IMR-90 (cell line): ENCODE results near the gene GSTA4. TPM values are rescaled to one million over a fixed set of nuclear protein-coding genes. Genes with fewer than 3 reads are reported as not detected.
"Not testable (repeated sequence)": the region's sequence is repeated elsewhere in the genome, so short reads cannot be mapped to it uniquely, and the experiment has no call there.

Source experiments
- ATAC-seq: fragments of 200-7000 bp; cut with Tn5 transposase; 2 replicates; pipeline ENCODE4 v1.9.1; 2020; ENCODE audit warnings: low read depth, mild to moderate bottlenecking, moderate library complexity
- BruUV-seq: library from RNA; stranded (reverse); fragments of 400-500 nt; replicated peaks from 2 replicates; lab custom pipeline; 2021; lab: Mats Ljungman, UMichigan
- CTCF ChIA-PET: fragments of 300-600 bp; formaldehyde crosslinking; extraction: SDS; loops from one replicate; lab custom pipeline; 2021; ENCODE audit warnings: antibody characterized with exemption; lab: Yijun Ruan, JAX
- POLR2A ChIA-PET: fragments of 300-600 bp; sonication (Branson Sonifier 250); formaldehyde crosslinking; loops from one replicate; lab custom pipeline; 2022; ENCODE audit warnings: antibody characterized with exemption; ENCODE audit not compliant: unreplicated experiment; lab: Charles Lee
- DNase-seq: peaks from one replicate; pipeline ENCODE4 v3.0.0; 2013
- H2AFZ ChIP-seq: replicated peaks from 2 replicates; pipeline ENCODE3; 2013; ENCODE audit warnings: low read length, mild to moderate bottlenecking; ENCODE audit not compliant: poor library complexity
- H2AK5ac ChIP-seq: 2 replicates; pipeline ENCODE4 v1.6.1; 2013; ENCODE audit warnings: low read depth, low read length, inconsistent platforms
- H2AK9ac ChIP-seq: replicated peaks from 2 replicates; pipeline ENCODE3; 2013; ENCODE audit warnings: mild to moderate bottlenecking, low read depth, low read length, moderate library complexity; ENCODE audit not compliant: poor library complexity
- H2BK120ac ChIP-seq: 2 replicates; pipeline ENCODE4 v1.6.1; 2013; ENCODE audit warnings: low read depth, low read length, inconsistent platforms
- H2BK15ac ChIP-seq: 3 replicates; pipeline ENCODE4 v1.6.1; 2013; ENCODE audit warnings: low read depth, low read length, inconsistent platforms
- H2BK20ac ChIP-seq: 2 replicates; pipeline ENCODE4 v1.6.1; 2013; ENCODE audit warnings: low read depth, mild to moderate bottlenecking, inconsistent platforms, low read length, moderate library complexity
- H2BK5ac ChIP-seq: 2 replicates; pipeline ENCODE4 v1.6.1; 2013; ENCODE audit warnings: mild to moderate bottlenecking, low read depth, low read length, inconsistent platforms; ENCODE audit not compliant: poor library complexity, severe bottlenecking
- H3K14ac ChIP-seq: replicated peaks from 2 replicates; pipeline ENCODE4 v1.6.1; 2013; ENCODE audit warnings: low read depth, low read length, inconsistent platforms
- H3K18ac ChIP-seq: 2 replicates; pipeline ENCODE4 v1.6.1; 2013; ENCODE audit warnings: low read depth, low read length, control low read depth
- H3K23ac ChIP-seq: 2 replicates; pipeline ENCODE4 v1.6.1; 2013; ENCODE audit warnings: low read depth, low read length, inconsistent platforms
- H3K27ac ChIP-seq: 2 replicates; pipeline ENCODE4 v1.5.1; 2013; ENCODE audit warnings: mild to moderate bottlenecking, control low read depth, low read length; ENCODE audit not compliant: insufficient read depth
- H3K27me3 ChIP-seq: 2 replicates; pipeline ENCODE4 v1.6.1; 2013; ENCODE audit warnings: low read length; ENCODE audit not compliant: control insufficient read depth, insufficient read depth
- H3K36me3 ChIP-seq: 2 replicates; pipeline ENCODE4 v1.6.1; 2013; ENCODE audit warnings: low read length, mixed read lengths; ENCODE audit not compliant: control insufficient read depth, insufficient read depth
- H3K4ac ChIP-seq: 2 replicates; pipeline ENCODE4 v1.6.1; 2013; ENCODE audit warnings: low read depth, low read length, inconsistent platforms
- H3K4me1 ChIP-seq: 2 replicates; pipeline ENCODE4 v1.6.1; 2013; ENCODE audit warnings: low read length, mixed read lengths; ENCODE audit not compliant: control insufficient read depth, insufficient read depth
- H3K4me2 ChIP-seq: 2 replicates; pipeline ENCODE4 v1.6.1; 2013; ENCODE audit warnings: low read depth, mild to moderate bottlenecking, control low read depth, low read length, moderate library complexity
- H3K4me3 ChIP-seq: 2 replicates; pipeline ENCODE4 v1.5.1; 2013; ENCODE audit warnings: low read depth, mild to moderate bottlenecking, control low read depth, low read length, moderate library complexity; ENCODE audit not compliant: insufficient read depth
- H3K56ac ChIP-seq: 2 replicates; pipeline ENCODE4 v1.6.1; 2013; ENCODE audit warnings: low read length, inconsistent platforms; ENCODE audit not compliant: insufficient read depth; ENCODE audit errors: extremely low read depth
- H3K79me1 ChIP-seq, 2 experiments: 2 replicates each; pipeline ENCODE4 v1.6.1; 2013; ENCODE audit warnings: low read length in 2 of 2, inconsistent platforms in 1 of 2, low read depth in 1 of 2
- H3K9ac ChIP-seq: 2 replicates; pipeline ENCODE4 v1.6.1; 2013; ENCODE audit warnings: low read depth, low read length, control low read depth
- H3K9me1 ChIP-seq: 2 replicates; pipeline ENCODE4 v1.6.1; 2013; ENCODE audit warnings: low read length, inconsistent platforms; ENCODE audit not compliant: insufficient read depth
- H3K9me3 ChIP-seq: 2 replicates; pipeline ENCODE4 v1.6.1; 2013; ENCODE audit warnings: low read length; ENCODE audit not compliant: control insufficient read depth, insufficient read depth
- H4K20me1 ChIP-seq: 2 replicates; pipeline ENCODE4 v1.6.1; 2013; ENCODE audit warnings: low read length, inconsistent platforms; ENCODE audit not compliant: insufficient read depth
- H4K5ac ChIP-seq: 2 replicates; pipeline ENCODE4 v1.6.1; 2013; ENCODE audit warnings: mild to moderate bottlenecking, low read depth, low read length, control low read depth
- H4K8ac ChIP-seq, 2 experiments: 2 replicates each; pipeline ENCODE4 v1.6.1; 2013; ENCODE audit warnings: low read depth in 2 of 2, low read length in 2 of 2, control low read depth in 1 of 2, inconsistent platforms in 1 of 2
- H4K91ac ChIP-seq: 2 replicates; pipeline ENCODE4 v1.6.1; 2013; ENCODE audit warnings: low read depth, low read length, inconsistent platforms; ENCODE audit not compliant: insufficient read depth
- WGBS, 2 experiments: methylation state at CpG; one replicate each; pipeline versions ENCODE4 v1.1.5 to v1.1.7; 2013; ENCODE audit warnings: missing lambda C conversion rate in 2 of 2; ENCODE audit not compliant: insufficient read length in 1 of 2; ENCODE audit errors: extremely low coverage in 2 of 2; 5-methylcytosine and 5-hydroxymethylcytosine counted together
- dilution Hi-C: fragments of 300-500 bp; cut with HindIII; formaldehyde crosslinking; loops from one replicate; pipeline ENCODE4 v1.14.3; 2018; ENCODE audit warnings: low sequenced_read_pairs; ENCODE audit not compliant: unreplicated experiment
- in situ Hi-C: fragments of 300-500 bp; cut with MboI; formaldehyde crosslinking; loops from 3 replicates; pipeline ENCODE4 v1.14.3; 2019; ENCODE audit warnings: low sequenced_read_pairs, inconsistent platforms, mixed read lengths
- intact Hi-C: fragments of 100-400 bp; cut with micrococcal nuclease; formaldehyde crosslinking; loops from 2 replicates; pipeline ENCODE4 v1.10.0; 2022
- polyA plus RNA-seq, 3 experiments: library from polyadenylated mRNA; depleted of rRNA; stranded (reverse); fragments of >200 nt; gene quantifications; 2 replicates each; pipeline ENCODE4 v1.2.3, GENCODE V29; 2012; ENCODE audit warnings: low replicate concordance in 1 of 3
- total RNA-seq: library from RNA; depleted of rRNA; stranded (reverse); fragments of >200 nt; gene quantifications from 2 replicates; pipeline ENCODE4 v1.2.3, GENCODE V29; 2012

Gene GSTA4
- total and polyA plus RNA-seq, 2 of the 4 experiments (the other 2 are of a cell fraction), result 26.9 to 35.6 TPM

DNA sequence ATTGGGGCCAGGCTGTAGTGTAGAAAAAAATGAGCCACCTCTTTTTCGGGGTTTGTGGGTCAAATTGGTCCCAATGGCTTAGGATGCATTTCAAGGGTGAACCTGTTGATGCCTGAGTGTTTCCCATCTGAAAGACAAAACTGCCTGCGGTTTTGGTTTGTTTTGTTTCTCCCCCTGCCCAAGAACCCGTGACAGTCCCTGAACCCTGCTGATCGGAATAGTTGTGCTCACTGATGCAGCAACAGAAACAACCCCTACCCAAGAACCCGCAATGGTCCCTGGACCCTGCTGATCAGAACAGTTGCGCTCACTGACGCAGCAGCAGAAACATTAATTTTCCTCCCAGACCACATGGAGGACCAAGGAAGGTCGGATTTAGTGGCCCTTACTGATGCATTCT is 34.9 kb downstream of the GSTA4 start:
- H3K4me3 ChIP-seq, H4K91ac ChIP-seq, H3K36me3 ChIP-seq, CTCF ChIA-PET, POLR2A ChIA-PET, H3K9ac ChIP-seq, H4K5ac ChIP-seq, H3K4ac ChIP-seq, in situ Hi-C loops, H4K8ac ChIP-seq, H3K4me2 ChIP-seq, BruUV-seq, DNase-seq, H3K23ac ChIP-seq, dilution Hi-C loops, intact Hi-C loops, H3K79me1 ChIP-seq, H2AK5ac ChIP-seq, H3K14ac ChIP-seq, H3K27ac ChIP-seq, H3K56ac ChIP-seq, ATAC-seq, H3K9me3 ChIP-seq, H2BK15ac ChIP-seq, H2BK20ac ChIP-seq, H2BK5ac ChIP-seq, H2AK9ac ChIP-seq, H4K20me1 ChIP-seq, H2AFZ ChIP-seq, H3K9me1 ChIP-seq, H3K4me1 ChIP-seq, H3K18ac ChIP-seq, H2BK120ac ChIP-seq: not testable (repeated sequence)
- 62% methylated on average over 5 of the region's 8 CpGs; no CpG with 5 or more reads in 1 of the 2 experiments for WGBS, 2 experiments
- H3K27me3 ChIP-seq, result peaks cover 11% of the 10 kb centered on the region
